GM18526 (cell line): ENCODE data around the gene UBAC1.

Experiments used
- POLR2A ChIP-seq: IDR thresholded peaks from 3 replicates; pipeline ENCODE4 v1.6.1; 2011; ENCODE audit not compliant: insufficient read length; ENCODE audit errors: extremely low read depth

The UBAC1 gene

GRCh38 chr9:135956802-135957174, 4.4 kb downstream of the UBAC1 start:
- TF ChIP-seq POLR2A, result no peak

DNA sequence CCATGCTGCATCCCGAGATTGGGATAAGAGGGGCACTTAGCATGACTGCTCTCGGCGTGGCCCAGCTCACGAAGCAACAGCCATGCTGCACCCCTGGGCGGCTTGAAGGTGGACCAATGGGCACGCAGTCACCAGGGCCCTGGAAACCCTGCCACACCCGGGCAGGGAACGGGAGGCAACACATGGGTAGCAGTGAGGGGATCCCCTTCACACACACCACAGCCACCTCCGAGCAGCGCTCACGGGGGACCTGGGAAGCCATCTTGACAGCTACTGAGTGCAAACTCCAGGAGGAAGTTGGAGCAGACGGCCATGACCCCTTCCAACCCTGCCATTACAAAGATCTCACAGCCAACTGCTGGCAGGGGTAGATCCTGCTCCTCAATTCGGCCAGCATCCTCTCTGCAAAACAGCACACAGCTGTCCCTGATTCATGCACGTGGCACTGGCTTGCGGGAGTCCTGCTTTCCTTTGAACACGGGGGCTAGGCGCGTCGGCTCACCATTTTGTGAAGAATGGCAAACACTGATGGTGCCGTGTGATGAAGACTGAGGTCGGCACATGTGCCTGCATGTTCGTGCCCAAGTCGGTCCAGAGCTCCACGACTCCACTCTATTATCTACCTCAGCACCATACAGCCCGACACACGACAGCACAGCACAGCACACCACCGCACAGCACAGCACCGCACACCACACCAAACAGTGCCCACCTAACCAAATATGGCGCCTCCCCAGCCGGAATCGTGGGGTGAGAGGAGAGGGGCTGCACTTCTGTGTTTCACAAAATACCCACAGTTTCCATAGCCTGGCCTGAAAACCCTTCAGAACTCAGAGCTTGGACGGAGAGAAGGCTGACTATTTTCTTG, 5.0 kb downstream of the UBAC1 start:
- no peak for TF ChIP-seq POLR2A

- TF ChIP-seq POLR2A, result no peak
Observed at GRCh38 chr9:135952664-135953206, 8.4 kb downstream of the UBAC1 start.

GRCh38 chr9:135951889-135952663, 9.1 kb downstream of the UBAC1 start:
- TF ChIP-seq POLR2A, result no peak

GRCh38 chr9:135950135-135950682, 11.0 kb downstream of the UBAC1 start:
- TF ChIP-seq POLR2A, result no peak

GRCh38 chr9:135949501-135950134, 11.6 kb downstream of the UBAC1 start:
- TF ChIP-seq POLR2A, result no peak

GRCh38 chr9:135948968-135949367, 12.2 kb downstream of the UBAC1 start:
- TF ChIP-seq POLR2A, result no peak

- TF ChIP-seq POLR2A, result no peak
Observed at GRCh38 chr9:135948446-135948845, 12.7 kb downstream of the UBAC1 start.

GRCh38 chr9:135947582-135947981, 13.6 kb downstream of the UBAC1 start:
- no peak for TF ChIP-seq POLR2A

GRCh38 chr9:135946392-135946994, 14.7 kb downstream of the UBAC1 start:
- no peak for TF ChIP-seq POLR2A

DNA sequence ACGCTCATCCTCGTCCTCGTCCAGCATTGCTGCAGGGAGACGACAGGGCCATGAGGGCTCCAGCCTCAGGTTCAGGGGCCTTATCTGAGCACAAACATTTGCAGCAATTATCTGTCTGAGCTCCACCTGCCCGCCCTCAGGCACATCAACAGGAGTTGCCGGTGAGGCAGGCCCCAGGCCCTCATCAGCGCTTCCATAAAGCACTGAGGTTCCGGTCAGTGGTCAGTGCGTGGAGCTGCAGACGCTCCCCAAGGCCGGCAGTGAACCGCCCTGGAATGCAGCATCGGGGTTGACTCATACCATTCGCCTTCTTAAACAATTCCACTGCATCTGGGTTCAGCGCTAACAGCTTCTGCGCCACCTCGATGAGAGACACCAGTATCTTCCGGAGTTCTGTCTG, 15.2 kb downstream of the UBAC1 start:
- TF ChIP-seq POLR2A, result no peak

DNA sequence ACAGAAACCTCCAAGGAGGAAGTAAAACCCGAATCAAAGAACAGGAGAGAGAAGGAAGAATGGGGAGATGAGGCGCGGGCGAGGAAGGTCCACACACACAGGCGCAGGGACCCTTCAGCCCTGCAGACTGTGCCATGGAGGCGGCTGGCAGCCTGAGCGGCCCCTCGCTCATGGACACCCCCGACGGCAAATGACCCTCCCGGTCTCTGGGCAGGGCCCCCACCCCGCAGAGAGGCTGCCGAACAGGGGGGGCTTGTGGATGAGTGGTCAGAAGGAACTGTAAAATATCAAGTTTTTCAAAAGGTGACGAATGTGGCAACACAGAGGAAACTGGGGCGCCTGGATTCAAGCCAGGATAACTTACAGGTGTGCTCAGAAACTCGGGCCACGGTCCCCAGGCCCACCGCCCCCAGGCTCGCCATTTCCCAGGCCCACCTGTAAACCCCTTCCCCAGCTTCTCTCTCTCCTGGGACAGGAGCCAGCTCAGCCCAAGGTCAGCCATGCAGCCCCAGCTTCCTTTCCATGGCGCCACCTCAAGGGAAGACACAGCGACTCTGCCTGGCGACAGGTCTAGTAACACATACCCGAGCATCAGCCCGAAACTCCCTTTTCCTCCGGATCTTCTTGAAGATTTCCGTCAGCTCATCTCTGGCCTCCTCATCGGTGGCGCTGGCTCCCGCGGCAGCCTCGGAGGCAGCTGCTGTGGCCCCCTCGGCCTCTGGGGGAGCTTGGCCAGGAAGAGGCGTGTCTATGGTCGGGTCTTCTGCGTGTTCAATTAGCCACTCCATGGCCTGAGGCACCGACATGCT, 16.5 kb downstream of the UBAC1 start:
- TF ChIP-seq POLR2A, result no peak

- no peak for TF ChIP-seq POLR2A
Observed at GRCh38 chr9:135941288-135941995, 19.7 kb downstream of the UBAC1 start.
